HG03571 (cell line): ENCODE data around the gene ALPG.
"Not testable (repeated sequence)": the region's sequence is repeated elsewhere in the genome, so short reads cannot be mapped to it uniquely, and the experiment has no call there.

Source experiments
- ATAC-seq: cut with Tn5 transposase; IDR thresholded peaks from one replicate; pipeline ENCODE4 v1.9.1; 2021; ENCODE audit not compliant: unreplicated experiment

The ALPG gene

DNA sequence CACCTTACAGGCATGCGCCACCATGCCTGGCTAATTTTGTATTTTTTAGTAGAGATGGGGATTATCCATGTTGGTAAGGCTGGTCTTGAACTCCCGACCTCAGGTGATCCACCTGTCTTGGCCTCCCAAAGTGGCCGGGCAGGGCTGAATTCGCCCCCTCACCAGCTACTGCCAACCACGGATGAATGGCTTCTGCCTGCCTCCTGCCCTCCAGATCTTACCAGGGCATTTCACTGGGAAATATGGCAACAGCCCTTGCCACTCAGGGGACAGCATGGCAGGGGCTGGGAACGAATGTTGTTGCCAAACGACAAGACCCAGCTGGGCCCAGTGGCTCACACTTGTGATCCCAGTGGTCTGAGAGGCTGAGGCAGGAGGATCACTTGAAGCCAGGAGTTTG lies 29.9 kb upstream of the ALPG start:
- no peak for ATAC-seq

DNA sequence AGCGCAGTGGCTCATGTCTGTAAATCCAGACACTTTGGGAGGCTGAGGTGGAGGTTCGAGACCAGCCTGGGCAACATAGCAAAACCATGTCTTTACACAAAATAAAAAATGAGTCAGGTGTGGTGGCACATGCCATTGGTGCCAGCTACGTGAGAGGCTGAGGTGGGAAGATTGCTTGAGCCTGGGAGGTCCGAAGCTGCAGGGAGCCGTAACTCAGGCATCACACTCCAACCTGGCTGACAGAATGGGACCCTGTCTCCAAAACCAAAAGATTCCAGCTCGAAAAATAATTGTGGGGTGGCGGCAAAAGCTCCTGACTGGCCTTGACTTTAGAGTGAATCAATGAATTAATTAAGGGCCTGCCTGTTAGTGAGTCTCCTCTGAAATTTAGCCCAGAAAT lies 29.3 kb upstream of the ALPG start:
- no peak for ATAC-seq

DNA sequence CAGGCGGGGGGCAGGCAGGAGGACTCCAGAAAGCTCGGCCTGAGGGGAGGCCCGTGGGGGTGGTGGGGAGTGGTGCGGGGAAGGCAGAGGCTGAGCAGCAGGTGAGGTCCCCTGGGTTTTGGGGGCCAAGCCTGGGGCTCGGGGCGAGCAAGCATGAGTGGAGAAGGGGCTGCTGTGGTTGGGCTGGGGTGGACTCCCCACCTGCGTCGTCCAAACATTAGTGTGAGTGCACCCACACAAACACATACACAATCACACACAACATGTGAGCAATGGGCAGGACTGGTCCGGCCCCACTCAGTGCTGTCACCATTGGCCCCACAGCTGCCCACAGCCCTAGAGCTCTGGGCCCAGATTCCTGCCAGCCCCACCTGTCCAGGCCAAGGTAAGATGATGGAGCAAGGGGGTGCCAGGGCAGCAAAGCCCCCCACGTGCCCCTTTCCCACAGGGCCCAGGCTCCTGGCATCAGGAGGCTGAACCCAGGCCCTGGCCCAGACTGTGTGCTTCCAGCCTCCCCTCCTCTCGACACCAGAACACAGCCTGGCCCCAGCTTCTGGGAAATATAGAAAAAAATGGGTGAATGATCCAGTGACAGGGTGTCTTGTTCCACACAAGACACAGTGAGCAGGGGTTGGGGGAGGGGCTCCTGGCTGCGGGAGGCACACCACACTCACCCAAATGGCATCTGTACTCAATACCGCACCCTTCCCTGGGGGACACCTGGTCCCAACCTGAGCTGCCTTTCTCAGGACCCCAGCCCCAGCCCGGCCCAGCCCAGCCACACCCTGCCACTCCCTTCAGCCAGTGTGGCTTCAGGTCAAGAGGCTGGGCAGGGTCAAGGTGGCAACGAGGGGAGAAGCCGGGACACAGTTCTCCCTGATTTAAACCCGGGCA lies 28.6 kb upstream of the ALPG start:
- no peak for ATAC-seq

DNA sequence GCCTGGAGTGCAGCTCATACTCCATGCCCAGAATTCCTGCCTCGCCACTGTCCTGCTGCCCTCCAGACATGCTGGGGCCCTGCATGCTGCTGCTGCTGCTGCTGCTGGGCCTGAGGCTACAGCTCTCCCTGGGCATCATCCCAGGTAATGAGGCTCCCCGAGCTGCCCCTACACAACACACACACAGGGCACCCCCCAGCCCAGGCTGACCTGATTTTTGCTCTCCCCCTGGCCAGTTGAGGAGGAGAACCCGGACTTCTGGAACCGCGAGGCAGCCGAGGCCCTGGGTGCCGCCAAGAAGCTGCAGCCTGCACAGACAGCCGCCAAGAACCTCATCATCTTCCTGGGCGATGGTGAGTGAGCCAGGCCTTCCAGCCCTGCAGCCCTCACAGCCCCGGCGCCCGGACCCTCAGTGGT lies 27.9 kb upstream of the ALPG start, which contains the start of gene ALPP:
TSS of gene ALPP (plus strand) at position 17 of the 417 bp plus-strand sequence. CDS start at position 69, 52 bp downstream.
- not testable (repeated sequence) for ATAC-seq

DNA sequence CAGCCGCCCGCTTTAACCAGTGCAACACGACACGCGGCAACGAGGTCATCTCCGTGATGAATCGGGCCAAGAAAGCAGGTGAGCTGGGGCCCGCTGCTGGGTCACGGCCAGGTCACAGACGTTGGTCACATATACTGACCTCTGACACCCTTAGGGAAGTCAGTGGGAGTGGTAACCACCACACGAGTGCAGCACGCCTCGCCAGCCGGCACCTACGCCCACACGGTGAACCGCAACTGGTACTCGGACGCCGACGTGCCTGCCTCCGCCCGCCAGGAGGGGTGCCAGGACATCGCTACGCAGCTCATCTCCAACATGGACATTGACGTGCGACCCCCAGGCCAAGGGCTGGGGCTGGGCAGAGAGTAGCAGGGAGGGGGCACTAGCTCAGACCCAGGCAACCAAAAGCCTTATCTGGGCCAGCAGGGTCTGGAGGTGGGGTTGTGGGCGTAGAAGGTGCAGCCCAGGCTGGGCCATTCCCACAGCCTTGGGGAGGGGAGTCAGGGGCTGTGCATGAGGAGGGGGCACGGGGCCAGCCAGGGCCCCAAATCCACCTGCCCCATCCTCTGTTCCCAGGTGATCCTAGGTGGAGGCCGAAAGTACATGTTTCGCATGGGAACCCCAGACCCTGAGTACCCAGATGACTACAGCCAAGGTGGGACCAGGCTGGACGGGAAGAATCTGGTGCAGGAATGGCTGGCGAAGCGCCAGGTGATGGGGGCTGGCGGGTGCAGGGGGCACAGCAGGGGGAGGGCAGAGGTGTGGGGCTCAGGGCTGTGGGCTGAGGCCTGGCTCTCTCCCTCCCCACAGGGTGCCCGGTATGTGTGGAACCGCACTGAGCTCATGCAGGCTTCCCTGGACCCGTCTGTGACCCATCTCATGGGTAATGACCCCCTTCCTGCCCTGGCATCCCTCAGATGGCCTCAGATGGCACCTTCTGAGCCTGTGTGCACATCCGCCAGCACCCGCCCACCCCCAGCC lies 26.7 kb upstream of the ALPG start:
- not testable (repeated sequence) for ATAC-seq

DNA sequence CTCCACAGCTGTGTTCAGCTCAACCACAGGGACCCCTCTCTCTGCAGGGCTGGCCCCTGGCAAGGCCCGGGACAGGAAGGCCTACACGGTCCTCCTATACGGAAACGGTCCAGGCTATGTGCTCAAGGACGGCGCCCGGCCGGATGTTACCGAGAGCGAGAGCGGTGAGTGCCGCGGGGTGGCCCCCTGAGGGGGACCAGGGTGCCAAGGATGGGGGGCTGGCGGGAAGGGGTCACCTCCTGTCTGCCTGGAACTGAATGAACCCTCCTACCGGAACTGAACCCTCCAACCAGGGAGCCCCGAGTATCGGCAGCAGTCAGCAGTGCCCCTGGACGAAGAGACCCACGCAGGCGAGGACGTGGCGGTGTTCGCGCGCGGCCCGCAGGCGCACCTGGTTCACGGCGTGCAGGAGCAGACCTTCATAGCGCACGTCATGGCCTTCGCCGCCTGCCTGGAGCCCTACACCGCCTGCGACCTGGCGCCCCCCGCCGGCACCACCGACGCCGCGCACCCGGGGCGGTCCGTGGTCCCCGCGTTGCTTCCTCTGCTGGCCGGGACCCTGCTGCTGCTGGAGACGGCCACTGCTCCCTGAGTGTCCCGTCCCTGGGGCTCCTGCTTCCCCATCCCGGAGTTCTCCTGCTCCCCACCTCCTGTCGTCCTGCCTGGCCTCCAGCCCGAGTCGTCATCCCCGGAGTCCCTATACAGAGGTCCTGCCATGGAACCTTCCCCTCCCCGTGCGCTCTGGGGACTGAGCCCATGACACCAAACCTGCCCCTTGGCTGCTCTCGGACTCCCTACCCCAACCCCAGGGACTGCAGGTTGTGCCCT lies 25.2 kb upstream of the ALPG start:
- not testable (repeated sequence) for ATAC-seq

DNA sequence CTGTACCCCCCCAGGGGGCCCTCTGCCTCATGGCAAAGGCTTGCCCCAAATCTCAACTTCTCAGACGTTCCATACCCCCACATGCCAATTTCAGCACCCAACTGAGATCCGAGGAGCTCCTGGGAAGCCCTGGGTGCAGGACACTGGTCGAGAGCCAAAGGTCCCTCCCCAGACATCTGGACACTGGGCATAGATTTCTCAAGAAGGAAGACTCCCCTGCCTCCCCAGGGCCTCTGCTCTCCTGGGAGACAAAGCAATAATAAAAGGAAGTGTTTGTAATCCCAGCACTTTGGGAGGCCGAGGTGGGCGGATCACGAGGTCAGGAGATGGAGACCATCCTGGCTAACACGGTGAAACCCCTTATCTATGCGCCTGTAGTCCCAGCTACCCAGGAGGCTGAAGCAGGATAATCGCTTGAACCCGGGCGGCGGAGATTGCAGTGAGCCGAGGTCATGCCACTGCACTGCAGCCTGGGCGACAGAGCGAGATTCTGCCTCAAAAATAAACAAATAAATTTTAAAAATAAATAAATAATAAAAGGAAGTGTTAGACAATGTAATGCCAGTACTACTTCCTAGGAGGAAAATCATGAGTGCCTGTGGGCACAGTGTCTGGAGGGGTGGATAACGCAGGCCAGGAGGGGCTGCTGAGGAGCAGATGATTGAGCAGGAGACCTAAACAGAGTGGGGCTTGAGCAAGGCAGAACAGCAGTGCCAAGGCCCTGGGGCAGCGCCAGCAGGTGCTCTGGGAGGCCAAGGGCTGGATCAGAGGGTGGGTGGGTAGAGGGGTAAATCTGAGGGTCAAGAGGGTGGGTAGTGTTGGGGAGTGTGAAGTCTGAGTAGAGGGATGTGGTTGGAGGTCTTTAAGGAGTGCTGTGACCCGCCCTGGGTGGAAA lies 24.1 kb upstream of the ALPG start:
- ATAC-seq: no peak

DNA sequence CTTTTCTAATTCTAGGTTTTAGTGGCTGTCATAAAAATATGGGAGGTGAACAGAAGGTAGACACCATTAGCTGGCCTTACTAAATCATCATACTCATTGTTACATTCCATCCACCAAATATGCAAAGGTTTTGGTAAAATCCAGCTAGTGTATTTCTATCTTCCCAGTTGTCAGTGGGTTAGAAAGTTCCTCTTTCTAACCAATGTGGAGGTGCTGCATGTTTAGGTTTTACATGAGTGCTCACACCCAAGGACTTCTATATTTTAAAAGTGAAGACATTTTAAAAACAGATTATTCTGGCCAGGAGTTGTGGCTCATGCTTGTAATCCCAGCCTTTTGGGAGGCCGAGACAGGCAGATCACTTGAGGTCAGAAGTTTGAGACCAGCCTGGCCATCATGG lies 22.2 kb upstream of the ALPG start:
- ATAC-seq: no peak

DNA sequence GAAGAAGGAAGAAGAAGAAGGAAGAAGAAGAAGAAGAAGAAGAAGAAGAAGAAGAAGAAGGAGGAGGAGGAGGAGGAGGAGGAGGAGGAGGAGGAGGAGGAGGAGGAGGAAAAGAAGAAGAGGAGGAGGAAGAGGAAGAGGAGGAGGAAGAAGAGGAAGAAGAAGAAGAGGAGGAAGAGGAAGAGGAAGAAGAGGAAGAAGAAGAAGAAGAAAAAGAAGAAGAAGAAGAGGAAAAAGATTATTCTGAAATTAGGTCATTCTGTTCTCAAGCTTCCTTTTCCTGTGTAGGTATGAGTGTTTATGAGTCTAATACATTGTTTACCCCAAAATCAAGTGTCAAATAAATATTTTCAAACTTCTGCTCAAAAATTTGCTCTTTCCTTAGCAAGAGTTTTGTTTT lies 21.6 kb upstream of the ALPG start:
- not testable (repeated sequence) for ATAC-seq

DNA sequence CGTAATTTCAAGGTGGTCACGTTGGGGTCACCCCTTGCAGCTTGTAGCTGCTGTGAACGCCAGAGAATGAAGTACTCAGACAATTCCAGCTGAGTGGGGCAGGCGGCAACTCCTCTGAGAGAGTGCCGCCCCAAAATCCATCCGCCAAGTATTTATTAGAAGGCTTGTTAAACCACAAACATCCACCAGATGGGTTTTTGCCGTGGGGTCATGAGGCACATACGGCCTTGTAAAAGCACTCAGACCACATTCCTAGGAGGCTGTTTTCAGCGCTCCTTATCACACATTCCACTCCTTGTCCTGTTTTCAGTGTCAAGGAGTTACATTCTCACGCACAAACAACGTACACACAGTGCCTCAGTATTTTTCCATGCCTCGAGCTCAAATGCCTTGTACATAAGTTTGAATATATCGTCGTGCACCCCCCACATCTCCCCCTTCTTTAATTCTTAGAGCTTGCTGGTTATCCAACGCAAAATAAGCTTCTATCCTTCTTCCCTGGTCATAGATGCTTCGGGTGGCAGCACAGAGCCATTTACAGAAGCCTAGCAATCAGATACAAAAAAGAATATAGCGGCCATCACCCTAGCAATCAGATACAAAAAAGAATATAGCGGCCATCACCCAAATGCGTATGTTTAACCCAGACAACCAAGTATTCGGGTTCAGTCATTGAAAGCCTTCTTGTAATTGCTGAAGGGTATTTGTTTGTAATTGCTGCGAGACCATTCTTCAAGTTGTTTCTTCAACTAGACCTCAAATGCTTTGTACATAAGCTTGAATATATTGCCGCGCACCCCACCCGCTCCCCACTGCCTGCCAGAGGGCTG lies 20.8 kb upstream of the ALPG start:
- no peak for ATAC-seq

DNA sequence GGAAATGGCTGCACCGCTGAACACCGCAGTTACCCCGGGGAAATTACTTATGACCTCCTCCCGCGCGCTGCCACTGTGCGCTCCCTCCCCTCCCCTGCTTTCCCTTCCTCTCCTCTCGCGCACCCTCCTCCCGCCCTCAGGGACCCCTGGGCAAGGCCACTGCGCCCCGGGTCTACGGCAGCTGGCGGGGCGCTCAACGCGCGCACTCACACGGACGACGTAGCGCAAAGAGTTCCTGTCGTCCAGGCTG lies 20.2 kb upstream of the ALPG start:
- ATAC-seq: no peak

DNA sequence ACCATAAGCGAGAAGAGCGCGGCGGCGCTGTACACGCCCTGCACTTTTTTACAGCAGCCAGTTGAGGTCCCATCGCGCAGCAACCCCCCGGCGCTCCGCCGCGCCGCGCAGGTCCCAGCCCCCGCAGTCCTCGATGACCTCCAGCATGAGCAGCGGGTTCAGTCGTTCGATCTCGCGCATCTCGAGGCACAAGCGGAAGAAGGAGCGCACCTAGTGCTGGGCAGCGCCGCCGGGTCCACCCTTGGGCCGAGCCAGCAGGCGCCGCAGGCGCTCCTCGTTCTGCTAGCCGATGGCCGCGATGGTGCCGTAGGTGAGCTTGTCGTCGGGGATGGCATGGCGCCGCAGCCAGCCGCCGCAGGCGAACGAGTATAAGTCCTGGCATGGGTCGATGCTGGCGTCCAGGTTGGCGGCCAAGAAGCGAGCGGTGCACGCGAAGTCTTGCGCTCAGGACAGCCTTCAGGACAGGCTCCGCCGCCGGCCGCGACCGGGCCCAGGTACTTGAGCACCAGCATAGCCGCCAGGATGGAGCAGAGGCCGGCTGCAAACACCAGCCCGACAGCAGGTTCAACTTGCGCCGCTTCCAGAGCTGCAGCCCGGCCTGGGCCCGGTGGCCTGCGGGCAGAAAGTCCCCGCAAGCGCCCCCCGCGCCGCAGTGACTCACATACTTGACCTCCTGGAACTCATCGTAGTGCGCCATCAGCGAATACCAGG lies 19.7 kb upstream of the ALPG start:
- no peak for ATAC-seq

DNA sequence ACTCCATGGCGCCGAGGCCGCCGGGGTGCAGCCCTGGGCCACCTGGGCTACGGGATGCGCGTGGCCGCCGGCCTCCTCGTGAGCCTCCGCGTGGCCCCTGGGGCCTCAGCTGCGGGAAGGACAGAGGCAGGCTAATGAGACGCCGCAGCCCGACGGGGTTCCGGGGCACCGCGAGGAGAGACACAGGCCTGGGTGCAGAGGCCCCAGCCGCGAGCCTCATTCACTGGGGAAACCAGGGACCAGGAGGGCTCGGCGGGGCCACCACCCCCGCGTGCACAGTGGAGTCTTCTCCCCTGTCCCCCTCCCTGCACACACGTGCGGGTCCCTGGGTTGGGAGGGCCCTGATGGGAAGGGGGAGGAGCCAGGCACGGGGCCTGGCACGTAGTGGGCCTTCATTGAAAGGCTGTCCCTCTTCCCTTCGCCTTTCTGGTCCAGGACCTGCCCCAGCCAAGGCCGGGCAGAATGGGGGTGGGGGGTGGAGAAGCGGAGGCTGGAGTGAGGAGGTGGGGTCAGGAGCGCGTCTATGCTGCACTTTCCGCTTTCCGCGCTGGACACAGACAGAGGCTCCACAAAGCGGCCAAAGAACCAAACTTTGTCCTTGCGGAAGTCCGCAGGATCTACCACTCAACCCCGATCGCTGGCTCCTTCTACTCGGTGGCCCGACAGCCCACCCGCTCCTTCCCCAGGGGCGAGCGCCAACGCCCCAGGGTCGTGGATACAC lies 19.0 kb upstream of the ALPG start:
- ATAC-seq: no peak

DNA sequence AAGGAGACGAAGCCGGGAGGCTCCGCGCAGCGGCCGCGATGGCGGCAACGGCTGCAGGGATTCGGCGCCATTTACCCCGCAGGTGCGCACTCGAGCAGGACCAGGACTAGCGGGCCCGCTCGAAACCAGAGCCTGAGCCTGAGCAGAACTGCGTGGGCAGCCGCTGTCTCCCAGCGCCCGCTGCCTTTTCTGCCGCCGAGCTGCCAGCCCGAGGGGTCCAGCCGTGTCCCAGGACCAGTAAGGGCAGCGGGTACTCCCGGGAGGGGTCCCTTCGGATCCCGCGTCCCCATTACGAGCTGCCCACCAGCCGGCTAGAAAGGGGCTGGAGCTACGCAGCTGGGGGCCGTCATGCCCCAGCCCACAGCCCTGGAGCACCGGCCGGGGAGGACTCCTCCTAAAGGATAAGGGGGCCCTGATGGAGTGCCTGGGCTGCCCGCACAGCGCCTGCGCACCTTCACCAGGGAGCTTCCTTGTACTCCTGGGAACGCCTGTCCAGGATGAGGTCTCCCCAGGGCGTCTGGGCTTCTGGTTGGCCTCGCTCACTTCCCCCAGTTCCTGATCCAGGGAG lies 18.2 kb upstream of the ALPG start:
- no peak for ATAC-seq

DNA sequence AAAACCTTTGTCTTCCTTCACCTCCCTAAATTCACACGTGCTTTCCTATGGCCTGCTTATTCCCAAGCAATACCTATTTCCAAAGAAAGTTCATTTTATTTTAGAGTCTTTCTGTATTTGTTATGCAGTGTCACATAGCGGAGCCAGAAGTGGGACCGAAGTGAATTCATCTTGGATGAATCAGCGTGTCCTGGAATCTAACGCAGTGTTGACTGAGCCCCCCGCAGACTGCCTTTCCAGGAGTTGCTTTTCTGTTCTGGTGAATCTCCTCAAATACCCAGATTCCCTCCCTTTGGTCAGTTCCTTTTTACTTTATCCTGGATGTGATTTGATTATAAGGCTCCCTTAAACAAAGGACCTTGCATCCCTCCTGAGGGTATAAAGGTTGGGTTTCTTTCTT lies 17.3 kb upstream of the ALPG start:
- ATAC-seq: no peak

DNA sequence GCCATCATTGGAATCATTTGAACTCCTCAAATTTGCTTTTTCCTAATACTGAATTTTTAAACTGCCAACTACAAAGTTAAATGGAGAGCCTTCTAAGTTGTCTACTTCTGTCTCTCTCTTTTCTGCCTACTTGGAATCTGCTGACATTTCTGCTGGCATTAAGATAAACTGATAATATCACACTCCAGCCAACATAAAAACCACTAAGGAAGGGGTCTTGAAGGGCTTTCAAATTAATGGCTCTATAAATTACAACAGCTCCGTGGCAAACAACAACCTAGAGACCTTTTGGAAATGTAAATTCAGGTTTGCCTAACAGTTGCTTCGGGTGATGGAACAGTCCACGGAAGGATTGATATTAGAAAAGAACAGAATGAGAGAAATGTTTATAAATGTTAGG lies 16.0 kb upstream of the ALPG start:
- ATAC-seq: no peak

DNA sequence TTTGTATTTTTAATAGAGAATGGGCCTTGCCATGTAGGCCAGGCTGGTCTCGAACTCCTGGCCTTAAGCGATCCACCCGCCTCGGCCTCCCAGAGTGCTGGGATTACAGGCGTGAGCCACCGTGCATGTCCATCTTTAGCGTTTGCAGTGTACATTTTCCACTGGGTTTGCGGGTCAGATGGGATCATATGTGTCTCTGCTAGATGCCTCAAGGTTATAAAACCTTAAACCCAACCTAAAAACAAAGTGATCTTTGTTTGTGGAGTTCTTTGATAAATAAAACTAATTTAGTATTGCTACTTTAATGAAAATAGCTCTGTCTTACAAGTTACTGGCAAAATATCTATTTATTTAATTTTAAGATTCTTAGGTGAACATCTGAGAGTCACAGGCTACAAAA lies 13.1 kb upstream of the ALPG start:
- no peak for ATAC-seq

DNA sequence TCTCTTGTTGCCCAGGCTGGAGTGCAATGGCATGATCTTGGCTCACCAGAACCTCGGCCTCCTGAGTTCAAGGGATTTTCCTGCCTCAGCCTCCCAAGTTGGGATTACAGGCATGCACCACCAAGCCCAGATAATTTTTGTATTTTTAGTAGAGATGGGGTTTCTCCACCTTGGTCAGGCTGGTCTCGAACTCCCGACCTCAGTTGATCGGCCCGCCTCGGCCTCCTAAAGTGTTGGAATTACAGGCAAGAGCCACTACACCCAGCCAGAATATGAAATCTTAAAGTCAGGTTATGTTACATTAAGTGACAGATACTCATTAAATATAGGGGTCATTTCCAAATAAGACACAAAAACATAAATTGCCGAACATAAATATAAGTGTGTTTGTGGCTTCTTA lies 12.2 kb upstream of the ALPG start:
- ATAC-seq: not testable (repeated sequence)
